Adrenal gland (tissue), 12 donors: Measurements from ENCODE around the gene KIRREL2. TPM values are rescaled to one million over a fixed set of nuclear protein-coding genes. Genes with fewer than 3 reads are reported as not detected.

Source experiments
- DNase-seq, 7 donors: peaks; one replicate each; pipeline ENCODE4 v3.0.0-alpha.2; 2019 to 2020
- H3K27ac ChIP-seq, 5 donors: fragments of 200-600 bp; sonication (generic) in 4 of 5; 1 replicate in 3 of 5; 2 replicates in 2 of 5; pipeline versions ENCODE4 v1.5.1 to v1.8.0; 2016 to 2020; ENCODE audit warnings: mild to moderate bottlenecking in 1 of 5
- H3K27me3 ChIP-seq: fragments of 200-600 bp; 2 replicates; pipeline ENCODE4 v1.8.0; 2021
- H3K36me3 ChIP-seq, 2 donors: fragments of 200-600 bp; replicated peaks in 1 of 2; 1 replicate in 1 of 2; 2 replicates in 1 of 2; pipeline versions ENCODE4 v1.5.1 to v1.8.0; 2018 to 2022
- H3K4me1 ChIP-seq, 2 donors: fragments of 200-600 bp; replicated peaks in 1 of 2; 1 replicate in 1 of 2; 2 replicates in 1 of 2; pipeline versions ENCODE4 v1.5.1 to v1.8.0; 2018 to 2021
- H3K4me3 ChIP-seq, 4 donors: fragments of 200-600 bp; sonication (generic) in 3 of 4; one replicate each; pipeline ENCODE4 v1.5.1; 2016 to 2018
- H3K9me3 ChIP-seq, 3 donors: fragments of 200-600 bp; sonication (generic) in 1 of 3; replicated peaks in 1 of 3; 1 replicate in 2 of 3; 2 replicates in 1 of 3; pipeline versions ENCODE4 v1.5.1 to v1.8.0; 2016 to 2021
- CTCF ChIP-seq, 6 experiments: fragments of 450-650 bp in 4 of 6; fragments of 200-600 bp in 2 of 6; sonication (generic) in 1 of 6; IDR thresholded peaks; 1 replicate in 5 of 6; 2 replicates in 1 of 6; pipeline versions ENCODE4 v1.5.1 to v1.8.0; 2016 to 2021; ENCODE audit warnings: antibody characterized with exemption in 6 of 6, mild to moderate bottlenecking in 2 of 6, moderate library complexity in 1 of 6
- POLR2A ChIP-seq, 2 donors: fragments of 450-650 bp; IDR thresholded peaks; one replicate each; pipeline ENCODE4 v1.6.1; 2017; ENCODE audit warnings: antibody characterized with exemption in 2 of 2, mild to moderate bottlenecking in 2 of 2, moderate library complexity in 1 of 2
- WGBS, 4 donors: extraction: QIAGEN DNeasy Blood & Tissue Kit in 2 of 4; methylation state at CpG; one replicate each; pipeline versions ENCODE4 v1.1.5 to v1.1.7; 2013 to 2017; 5-methylcytosine and 5-hydroxymethylcytosine counted together
- intact Hi-C, 2 donors: fragments of 100-400 bp; cut with DNase I; formaldehyde crosslinking; loops; one replicate each; pipeline versions ENCODE4 v1.14.1 to v1.15.0; 2022 to 2023
- polyA plus RNA-seq, 3 donors: library from polyadenylated mRNA; stranded (reverse); fragments of 200-250 nt in 2 of 3; fragments of 350-450 nt in 1 of 3; fragmentation: Illumina TruSeq in 1 of 3; extraction: RNeasy Lipid Tissue Mini Kit (QIAGEN cat#74804) in 1 of 3; gene quantifications; one replicate each; pipeline ENCODE4 v1.2.3, GENCODE V29; 2013 to 2014
- total RNA-seq, 9 donors: library from RNA; depleted of rRNA in 4 of 9; stranded (reverse); fragments of >200 nt in 4 of 9; fragments of 120-200 nt in 1 of 9; fragmentation: NEBNext Ultra II Directional in 1 of 9; extraction: Animal tissue kit (Norgen Biotek cat#: 25700) in 1 of 9; gene quantifications; one replicate each; pipeline versions ENCODE4 v1.1.0 to v1.2.4, GENCODE V29; 2013 to 2023
- donor health status: healthy with polysubstance abuse.
- donor health status: Bipolar disorder and iron deficiency.
- donor health status: DM: yes; HTN: yes; CAD: no.
- donor health status: DM: no; HTN: no; CAD: no.
- donor health status: DM: no; HTN: no; CAD: no.
- donor health status: DM: yes; HTN: yes; CAD: no.

KIRREL2 gene
- total and polyA plus RNA-seq, 12 donors: 0.03 to 0.32 (median 0.14) TPM; not detected in 5

- Histone ChIP-seq H3K4me3 (peak overlapping the region in 1 of 4 donors; percentile 41), H3K9me3 (no peaks in the 10 kb centered on the region), H3K27me3 (peaks cover 61% of the 10 kb centered on the region), H3K4me1 (peaks cover 0 to 7% of the 10 kb centered on the region in 2 donors), H3K27ac (no peak overlapping the region), H3K36me3 (no peaks in the 10 kb centered on the region)
- WGBS, 4 donors: 4 to 9% (median 5%) methylated on average over 28 to 62 of the region's 63 CpGs
- no peak for DNase-seq
- TF ChIP-seq CTCF (IDR thresholded peaks at IDR 0.05) (no peak), POLR2A (IDR thresholded peaks at IDR 0.05) (no peak)
- intact Hi-C loops: loop anchor here in 1 of 2 donors (5.0 kb wide), 1 partner anchor 48 kb away; no protein-coding TSS in a partner anchor
These were observed 11.3 kb upstream of the KIRREL2 start for GRCh38 chr19:35845215-35846037.

GRCh38 chr19:35846038-35846668 lies 10.6 kb upstream of the KIRREL2 start:
- H3K36me3 ChIP-seq: no peaks in the 10 kb centered on the region
- TF ChIP-seq POLR2A (IDR thresholded peaks at IDR 0.05): no peak
- H3K4me1 ChIP-seq: peaks cover 0 to 7% of the 10 kb centered on the region in 2 donors
- intact Hi-C loops: loop anchor here in 1 of 2 donors (5.0 kb wide), 1 partner anchor 49 kb away; no protein-coding TSS in a partner anchor
- no peaks in the 10 kb centered on the region for H3K9me3 ChIP-seq
- DNase-seq: no peak
- H3K27me3 ChIP-seq: peaks cover 68% of the 10 kb centered on the region
- no peak overlapping the region for H3K27ac ChIP-seq
- no peak overlapping the region for H3K4me3 ChIP-seq
- WGBS, 4 donors: 7 to 35% (median 16%) methylated on average over 4 to 26 of the region's 26 CpGs

GRCh38 chr19:35847911-35848310 lies 8.8 kb upstream of the KIRREL2 start:
- WGBS, 4 donors: 62 to 81% (median 75%) methylated on average over 5 to 8 of the region's 8 CpGs
- TF ChIP-seq CTCF (IDR thresholded peaks at IDR 0.05) (no peak), POLR2A (IDR thresholded peaks at IDR 0.05) (no peak)
- intact Hi-C loops: loop anchor here in 1 of 2 donors (5.0 kb wide), 1 partner anchor 51 kb away; no protein-coding TSS in a partner anchor
- Histone ChIP-seq H3K27me3 (peaks cover 79% of the 10 kb centered on the region), H3K4me1 (peaks cover 0 to 7% of the 10 kb centered on the region in 2 donors), H3K9me3 (no peaks in the 10 kb centered on the region), H3K4me3 (no peak overlapping the region), H3K27ac (no peak overlapping the region), H3K36me3 (no peaks in the 10 kb centered on the region)
- DNase-seq: no peak

GRCh38 chr19:35848486-35848885 lies 8.2 kb upstream of the KIRREL2 start:
- no peaks in the 10 kb centered on the region for H3K9me3 ChIP-seq
- intact Hi-C loops: loop anchor here in 1 of 2 donors (5.0 kb wide), 1 partner anchor 51 kb away; no protein-coding TSS in a partner anchor
- TF ChIP-seq POLR2A (IDR thresholded peaks at IDR 0.05): no peak
- no peak for TF ChIP-seq CTCF (IDR thresholded peaks at IDR 0.05)
- 50 to 86% (median 77%) methylated on average over 4 to 8 of the region's 8 CpGs for WGBS, 4 donors
- H3K4me1 ChIP-seq: peaks cover 0 to 7% of the 10 kb centered on the region in 2 donors
- H3K27ac ChIP-seq: no peak overlapping the region
- no peaks in the 10 kb centered on the region for H3K36me3 ChIP-seq
- no peak overlapping the region for H3K4me3 ChIP-seq
- peaks cover 74% of the 10 kb centered on the region for H3K27me3 ChIP-seq
- no peak for DNase-seq
